Caco-2 (cell line): ENCODE measurements around the gene CTXN3. TPM values are rescaled to one million over a fixed set of nuclear protein-coding genes. Genes with fewer than 3 reads are reported as not detected.

Experiments
- Bru-seq: library from RNA; stranded (reverse); fragments of 400-500 nt; gene quantifications from one replicate; lab custom pipeline; 2021; lab: Mats Ljungman, UMichigan
- BruChase-seq, 2 experiments: library from RNA; stranded (reverse); fragments of 400-500 nt; gene quantifications; one replicate each; lab custom pipeline; 2021; lab: Mats Ljungman, UMichigan
- BruUV-seq: library from RNA; stranded (reverse); fragments of 400-500 nt; replicated peaks from 2 replicates; lab custom pipeline; 2021; lab: Mats Ljungman, UMichigan
- CTCF ChIA-PET: fragments of 300-600 bp; sonication (Branson Sonifier 250); formaldehyde crosslinking; loops from one replicate; lab custom pipeline; 2022; ENCODE audit warnings: antibody characterized with exemption; lab: Charles Lee
- POLR2A ChIA-PET: fragments of 300-600 bp; sonication (Branson Sonifier 250); formaldehyde crosslinking; loops from one replicate; lab custom pipeline; 2022; ENCODE audit warnings: antibody characterized with exemption; lab: Charles Lee
- DNase-seq, 2 experiments: peaks; one replicate each; pipeline versions ENCODE4 v3.0.0 to v3.0.0-alpha.2; 2020 to 2022
- H3K27me3 ChIP-seq: replicated peaks from 2 replicates; pipeline ENCODE4 v1.6.0; 2011; ENCODE audit warnings: low read length; ENCODE audit not compliant: control insufficient read depth, insufficient read depth
- H3K36me3 ChIP-seq: 2 replicates; pipeline ENCODE4 v1.5.1; 2011; ENCODE audit warnings: low read length; ENCODE audit not compliant: control insufficient read depth, insufficient read depth
- H3K4me1 ChIP-seq: fragments of 250-450 bp; sonication (Bioruptor Pico); 2 replicates; pipeline ENCODE4 v1.5.1; 2020; ENCODE audit warnings: mild to moderate bottlenecking
- H3K4me3 ChIP-seq: 2 replicates; pipeline ENCODE4 v1.5.1; 2011; ENCODE audit warnings: low read depth, mild to moderate bottlenecking, control low read depth, low read length
- H3K9me3 ChIP-seq: fragments of 250-450 bp; sonication (Bioruptor Pico); 2 replicates; pipeline ENCODE4 v1.5.1; 2020; ENCODE audit warnings: mild to moderate bottlenecking, moderate library complexity
- H3K27ac Mint-ChIP-seq: one replicate; pipeline ENCODE4 v1.8.0; 2022; ENCODE audit warnings: mixed read lengths; ENCODE audit not compliant: unreplicated experiment
- H3K27me3 Mint-ChIP-seq: one replicate; pipeline ENCODE4 v1.8.0; 2022; ENCODE audit warnings: mixed read lengths; ENCODE audit not compliant: insufficient read depth, unreplicated experiment
- H3K36me3 Mint-ChIP-seq: one replicate; pipeline ENCODE4 v1.8.0; 2022; ENCODE audit warnings: mild to moderate bottlenecking, mixed read lengths; ENCODE audit not compliant: insufficient read depth, unreplicated experiment
- H3K4me1 Mint-ChIP-seq: one replicate; pipeline ENCODE4 v1.8.0; 2022; ENCODE audit warnings: low read depth, mixed read lengths; ENCODE audit not compliant: unreplicated experiment
- H3K4me3 Mint-ChIP-seq: one replicate; pipeline ENCODE4 v1.8.0; 2022; ENCODE audit warnings: mild to moderate bottlenecking, moderate library complexity, mixed read lengths; ENCODE audit not compliant: unreplicated experiment
- H3K9me3 Mint-ChIP-seq: one replicate; pipeline ENCODE4 v1.8.0; 2022; ENCODE audit warnings: mixed read lengths; ENCODE audit not compliant: unreplicated experiment
- CTCF ChIP-seq, 2 experiments: fragments of 200-600 bp in 1 of 2; IDR thresholded peaks; 1 replicate in 1 of 2; 2 replicates in 1 of 2; pipeline versions ENCODE4 v1.5.1 to v1.8.0; 2011 to 2022; ENCODE audit warnings: antibody characterized with exemption in 1 of 2, control low read depth in 1 of 2, inconsistent platforms in 1 of 2, low read depth in 1 of 2, low read length in 1 of 2, mild to moderate bottlenecking in 1 of 2, moderate library complexity in 1 of 2; ENCODE audit not compliant: insufficient read depth in 1 of 2, severe bottlenecking in 1 of 2, unreplicated experiment in 1 of 2
- intact Hi-C: fragments of 100-400 bp; cut with micrococcal nuclease; formaldehyde crosslinking; loops from one replicate; pipeline ENCODE4 v1.10.0; 2022; ENCODE audit not compliant: unreplicated experiment
- long read RNA-seq: library from polyadenylated mRNA; stranded (forward); transcript quantifications from one replicate; pipeline ENCODE4 v2.0.0, GENCODE V29; 2022
- total RNA-seq: library from RNA; stranded (reverse); gene quantifications from 2 replicates; pipeline ENCODE4 v1.2.3, GENCODE V29; 2022

CTXN3 gene
- total RNA-seq: not detected in 2 replicates
- percentile 7 among the genes with signal in this experiment for Bru-seq, nascent RNA
- not detected for BruChase-seq, experiment 1, labeled RNA remaining after a 2-hour chase
- not detected for BruChase-seq, experiment 2, labeled RNA remaining after a 6-hour chase
- long read RNA-seq: 0 reads

- Mint-ChIP-seq H3K36me3 (no peaks in the 10 kb centered on the region), H3K27ac (no peak within 1 kb of the TSS), H3K9me3 (no peaks in the 10 kb centered on the region), H3K4me1 (peaks cover 21% of the 10 kb centered on the region), H3K27me3 (peaks cover 2% of the 10 kb centered on the region), H3K4me3 (no peak within 1 kb of the TSS)
- H3K4me3 ChIP-seq: no peak within 1 kb of the TSS
- no peak for TF ChIP-seq CTCF (IDR thresholded peaks at IDR 0.05; ENCODE audit: insufficient read depth in 1 of 2, low read depth in 1 of 2, low read length in 1 of 2, severe bottlenecking in 1 of 2, unreplicated experiment in 1 of 2)
- DNase-seq: no peak
- H3K27me3 ChIP-seq: no peaks in the 10 kb centered on the region; the same call in 1 of the 2 replicates
- intact Hi-C loops: no loop called here
- peaks cover 4% of the 10 kb centered on the region; the same call in 1 of the 2 replicates for H3K4me1 ChIP-seq
- CTCF ChIA-PET: no interaction called here
- POLR2A ChIA-PET: no interaction called here
- no TSS peak for BruUV-seq
- no peaks in the 10 kb centered on the region for H3K36me3 ChIP-seq
- no peaks in the 10 kb centered on the region for H3K9me3 ChIP-seq
Observed at GRCh38 chr5:127649018-127649439, at the start of gene CTXN3. Gene CTXN3 (plus strand): TSS chr5:127649082. CDS start chr5:127657522, 8,440 bp downstream.

- TF ChIP-seq CTCF (IDR thresholded peaks at IDR 0.05; ENCODE audit: insufficient read depth in 1 of 2, low read depth in 1 of 2, low read length in 1 of 2, severe bottlenecking in 1 of 2, unreplicated experiment in 1 of 2): no peak
- intact Hi-C loops: no loop called here
- Histone ChIP-seq H3K36me3 (no peaks in the 10 kb centered on the region), H3K4me1 (no peaks in the 10 kb centered on the region), H3K27me3 (no peaks in the 10 kb centered on the region), H3K4me3 (no peak overlapping the region), H3K9me3 (no peaks in the 10 kb centered on the region)
- ChIA-PET CTCF (no interaction called here), POLR2A (no interaction called here)
- no TSS peak for BruUV-seq
- Mint-ChIP-seq H3K27me3 (no peaks in the 10 kb centered on the region), H3K4me3 (no peak overlapping the region), H3K9me3 (peaks cover 8% of the 10 kb centered on the region), H3K27ac (no peak overlapping the region), H3K4me1 (no peaks in the 10 kb centered on the region), H3K36me3 (no peaks in the 10 kb centered on the region)
- no peak for DNase-seq
Observed at GRCh38 chr5:127599320-127599719, 49.6 kb upstream of the CTXN3 start.

GRCh38 chr5:127599847-127600246 is 49.0 kb upstream of the CTXN3 start:
- no peaks in the 10 kb centered on the region for H3K4me1 ChIP-seq
- TF ChIP-seq CTCF (IDR thresholded peaks at IDR 0.05; ENCODE audit: insufficient read depth in 1 of 2, low read depth in 1 of 2, low read length in 1 of 2, severe bottlenecking in 1 of 2, unreplicated experiment in 1 of 2): no peak
- Mint-ChIP-seq H3K4me1 (no peaks in the 10 kb centered on the region), H3K27me3 (no peaks in the 10 kb centered on the region), H3K4me3 (no peak overlapping the region), H3K9me3 (peaks cover 8% of the 10 kb centered on the region), H3K36me3 (no peaks in the 10 kb centered on the region), H3K27ac (no peak overlapping the region)
- no peaks in the 10 kb centered on the region for H3K9me3 ChIP-seq
- H3K4me3 ChIP-seq: no peak overlapping the region
- ChIA-PET POLR2A (no interaction called here), CTCF (no interaction called here)
- no peaks in the 10 kb centered on the region for H3K36me3 ChIP-seq
- H3K27me3 ChIP-seq: no peaks in the 10 kb centered on the region
- DNase-seq: no peak
- no TSS peak for BruUV-seq
- intact Hi-C loops: no loop called here
